Testis (tissue), 2 donors: Measurements from ENCODE around the gene SORT1.

Experiments
- POLR2A ChIP-seq: fragments of 450-650 bp; IDR thresholded peaks from one replicate; pipeline ENCODE4 v1.6.1; 2017; ENCODE audit warnings: antibody characterized with exemption, mild to moderate bottlenecking, moderate library complexity
- TF ChIP-seq, protein P1 (sequence below), 3 experiments: fragments of 450-650 bp in 2 of 3; fragments of 200-600 bp in 1 of 3; sonication (generic) in 1 of 3; IDR thresholded peaks; one replicate each; pipeline ENCODE4 v1.5.1; 2016 to 2019; ENCODE audit warnings: antibody characterized with exemption in 3 of 3, mild to moderate bottlenecking in 2 of 3, moderate library complexity in 1 of 3

DNA sequence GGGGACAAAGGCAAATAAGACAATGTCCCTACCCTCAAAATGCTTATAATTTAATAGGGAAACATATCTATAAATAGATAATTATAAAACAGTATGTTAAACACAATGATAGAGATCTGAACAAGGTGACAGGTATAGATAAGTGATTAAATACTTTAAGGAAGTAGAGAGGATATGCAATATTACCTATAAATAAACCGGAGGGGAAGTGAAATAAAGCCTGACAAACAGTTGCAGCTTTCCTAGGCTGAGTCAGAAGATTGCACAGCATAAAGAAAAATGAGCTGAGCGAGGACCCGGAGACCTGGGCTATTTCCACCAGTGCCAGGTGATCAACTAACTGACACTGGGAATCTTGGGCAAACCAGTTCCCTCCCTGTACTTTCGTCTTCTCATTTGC lies 103.2 kb downstream of the SORT1 start:
- TF ChIP-seq, protein P1, sequence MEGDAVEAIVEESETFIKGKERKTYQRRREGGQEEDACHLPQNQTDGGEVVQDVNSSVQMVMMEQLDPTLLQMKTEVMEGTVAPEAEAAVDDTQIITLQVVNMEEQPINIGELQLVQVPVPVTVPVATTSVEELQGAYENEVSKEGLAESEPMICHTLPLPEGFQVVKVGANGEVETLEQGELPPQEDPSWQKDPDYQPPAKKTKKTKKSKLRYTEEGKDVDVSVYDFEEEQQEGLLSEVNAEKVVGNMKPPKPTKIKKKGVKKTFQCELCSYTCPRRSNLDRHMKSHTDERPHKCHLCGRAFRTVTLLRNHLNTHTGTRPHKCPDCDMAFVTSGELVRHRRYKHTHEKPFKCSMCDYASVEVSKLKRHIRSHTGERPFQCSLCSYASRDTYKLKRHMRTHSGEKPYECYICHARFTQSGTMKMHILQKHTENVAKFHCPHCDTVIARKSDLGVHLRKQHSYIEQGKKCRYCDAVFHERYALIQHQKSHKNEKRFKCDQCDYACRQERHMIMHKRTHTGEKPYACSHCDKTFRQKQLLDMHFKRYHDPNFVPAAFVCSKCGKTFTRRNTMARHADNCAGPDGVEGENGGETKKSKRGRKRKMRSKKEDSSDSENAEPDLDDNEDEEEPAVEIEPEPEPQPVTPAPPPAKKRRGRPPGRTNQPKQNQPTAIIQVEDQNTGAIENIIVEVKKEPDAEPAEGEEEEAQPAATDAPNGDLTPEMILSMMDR (IDR thresholded peaks at IDR 0.05), result no peak
- no peak for TF ChIP-seq POLR2A
